ENCODE data around the gene TP53I13.

Gene TP53I13

GRCh38 chr17:29546830-29547229 is 21.7 kb upstream of the TP53I13 start:
- no peak for TF ChIP-seq SPI1 (IDR thresholded peaks at IDR 0.05; ENCODE audit: borderline replicate concordance, low read depth)
- TF ChIP-seq CTCF (IDR thresholded peaks at IDR 0.05; ENCODE audit: insufficient read depth, low read length), result no peak
- no peak for TF ChIP-seq GABPA (IDR thresholded peaks at IDR 0.05; ENCODE audit: low read depth)
- no peak for TF ChIP-seq POLR2AphosphoS5 (IDR thresholded peaks at IDR 0.05; ENCODE audit: low read depth)
- TF ChIP-seq REST (IDR thresholded peaks at IDR 0.05; ENCODE audit: insufficient replicate concordance, low read depth), result no peak
- Histone ChIP-seq H3K27ac (replicated peaks) (no peak overlapping the region), H3K4me3 (replicated peaks; ENCODE audit: insufficient read depth, low read length) (no peak overlapping the region)

GRCh38 chr17:29549177-29549923 is 19.2 kb upstream of the TP53I13 start:
- DNase-seq (ENCODE audit: low read depth in 1 of 2, low spot score in 1 of 2), result no peak

More at GRCh38 chr17:29546830-29547229, 21.7 kb upstream of the TP53I13 start:
- H3K27me3 ChIP-seq (ENCODE audit: insufficient read depth, poor library complexity, severe bottlenecking), result no peaks in the 10 kb centered on the region
- DNase-seq (ENCODE audit: low read depth in 1 of 2, low spot score in 1 of 2), result no peak

More at GRCh38 chr17:29549177-29549923, 19.2 kb upstream of the TP53I13 start:
- no peak overlapping the region for H3K27ac ChIP-seq (replicated peaks)
- no peak for TF ChIP-seq POLR2AphosphoS5 (IDR thresholded peaks at IDR 0.05; ENCODE audit: low read depth)
- TF ChIP-seq GABPA (IDR thresholded peaks at IDR 0.05; ENCODE audit: low read depth), result no peak
- no peak for TF ChIP-seq REST (IDR thresholded peaks at IDR 0.05; ENCODE audit: insufficient replicate concordance, low read depth)
- TF ChIP-seq CTCF (IDR thresholded peaks at IDR 0.05; ENCODE audit: insufficient read depth, low read length), result no peak
- TF ChIP-seq SPI1 (IDR thresholded peaks at IDR 0.05; ENCODE audit: borderline replicate concordance, low read depth), result no peak
- no peak overlapping the region for H3K4me3 ChIP-seq (replicated peaks; ENCODE audit: insufficient read depth, low read length)
- no peaks in the 10 kb centered on the region for H3K27me3 ChIP-seq (ENCODE audit: insufficient read depth, poor library complexity, severe bottlenecking)

Measured in HL-60 (cell line).